WTC11 (cell line): ENCODE data around the gene TCEAL9. TPM values are rescaled to one million over a fixed set of nuclear protein-coding genes. Genes with fewer than 3 reads are reported as not detected.

ENCODE experiments used
- ATAC-seq: fragments of 200-7000 bp; cut with Tn5 transposase; 2 replicates; pipeline ENCODE4 v1.10.0; 2021; ENCODE audit warnings: mild to moderate bottlenecking, moderate library complexity
- CTCF ChIA-PET: fragments of 300-600 bp; sonication (Branson Sonifier 250); formaldehyde crosslinking; loops from one replicate; lab custom pipeline; 2021; ENCODE audit warnings: antibody characterized with exemption; lab: Charles Lee
- POLR2A ChIA-PET: fragments of 350-600 bp; sonication (Branson Sonifier 250); formaldehyde crosslinking; loops from one replicate; lab custom pipeline; 2021; ENCODE audit warnings: antibody characterized with exemption; lab: Charles Lee
- DNase-seq: peaks from one replicate; pipeline ENCODE4 v3.0.0; 2021; ENCODE audit warnings: low spot score
- H3K27ac Mint-ChIP-seq: 2 replicates; pipeline ENCODE4 v1.8.0; 2021; ENCODE audit warnings: mixed read lengths
- H3K27me3 Mint-ChIP-seq: 2 replicates; pipeline ENCODE4 v1.8.0; 2021; ENCODE audit warnings: low read depth, mild to moderate bottlenecking, moderate library complexity, mixed read lengths
- H3K36me3 Mint-ChIP-seq: 2 replicates; pipeline ENCODE4 v1.8.0; 2021; ENCODE audit warnings: mixed read lengths
- H3K4me1 Mint-ChIP-seq: 2 replicates; pipeline ENCODE4 v1.8.0; 2022; ENCODE audit warnings: mixed read lengths
- H3K4me3 Mint-ChIP-seq: 2 replicates; pipeline ENCODE4 v1.8.0; 2021; ENCODE audit warnings: mild to moderate bottlenecking, moderate library complexity, mixed read lengths
- H3K9me3 Mint-ChIP-seq: 2 replicates; pipeline ENCODE4 v1.8.0; 2021; ENCODE audit warnings: mixed read lengths
- AFF4 ChIP-seq: sonication (generic); formaldehyde crosslinking; IDR thresholded peaks from 2 replicates; pipeline ENCODE4 v1.8.1; 2023; ENCODE audit warnings: mild to moderate bottlenecking, missing genetic modification reagents, borderline replicate concordance
- ATF1 ChIP-seq: sonication (generic); formaldehyde crosslinking; IDR thresholded peaks from 2 replicates; pipeline ENCODE4 v1.8.1; 2023; ENCODE audit warnings: mild to moderate bottlenecking, moderate library complexity, missing genetic modification reagents
- ATF2 ChIP-seq: sonication (generic); formaldehyde crosslinking; IDR thresholded peaks from 2 replicates; pipeline ENCODE4 v1.8.1; 2022; ENCODE audit warnings: low read depth, missing genetic modification reagents, borderline replicate concordance
- ATF6 ChIP-seq: sonication (generic); formaldehyde crosslinking; IDR thresholded peaks from 2 replicates; pipeline ENCODE4 v1.8.1; 2023; ENCODE audit warnings: mild to moderate bottlenecking, missing genetic modification reagents
- CREB1 ChIP-seq: sonication (generic); formaldehyde crosslinking; IDR thresholded peaks from 2 replicates; pipeline ENCODE4 v1.8.0; 2023; ENCODE audit warnings: mild to moderate bottlenecking, missing genetic modification reagents
- CTCF ChIP-seq: fragments of 200-600 bp; IDR thresholded peaks from 2 replicates; pipeline ENCODE4 v1.8.0; 2022; ENCODE audit warnings: antibody characterized with exemption
- E2F1 ChIP-seq: sonication (generic); formaldehyde crosslinking; IDR thresholded peaks from 2 replicates; pipeline ENCODE4 v1.8.0; 2022; ENCODE audit warnings: mild to moderate bottlenecking, missing genetic modification reagents
- FOXP1 ChIP-seq: sonication (generic); formaldehyde crosslinking; IDR thresholded peaks from 2 replicates; pipeline ENCODE4 v1.8.0; 2022; ENCODE audit warnings: missing genetic modification reagents, mild to moderate bottlenecking, moderate library complexity, borderline replicate concordance
- GRHL2 ChIP-seq: fragments of 250-450 bp; sonication (Bioruptor Pico); IDR thresholded peaks from 2 replicates; pipeline ENCODE4 v1.8.0; 2022; ENCODE audit warnings: mild to moderate bottlenecking, moderate library complexity; ENCODE audit not compliant: insufficient replicate concordance, severe bottlenecking
- NFE2L1 ChIP-seq: sonication (generic); formaldehyde crosslinking; IDR thresholded peaks from 2 replicates; pipeline ENCODE4 v1.8.1; 2023; ENCODE audit warnings: missing genetic modification reagents
- NR2C2 ChIP-seq: sonication (generic); formaldehyde crosslinking; IDR thresholded peaks from 2 replicates; pipeline ENCODE4 v1.8.0; 2022; ENCODE audit warnings: mild to moderate bottlenecking, missing genetic modification reagents
- OVOL2 ChIP-seq: fragments of 250-450 bp; sonication (Bioruptor Pico); IDR thresholded peaks from 2 replicates; pipeline ENCODE4 v1.9.0; 2021; ENCODE audit warnings: mild to moderate bottlenecking, borderline replicate concordance
- PRDM15 ChIP-seq: sonication (generic); formaldehyde crosslinking; IDR thresholded peaks from 2 replicates; pipeline ENCODE4 v1.8.0; 2022; ENCODE audit warnings: missing genetic modification reagents
- PRRX2 ChIP-seq: fragments of 250-450 bp; sonication (Bioruptor Pico); IDR thresholded peaks from 2 replicates; pipeline ENCODE4 v1.8.0; 2021; ENCODE audit warnings: mild to moderate bottlenecking
- USF1 ChIP-seq: sonication (generic); formaldehyde crosslinking; IDR thresholded peaks from 2 replicates; pipeline ENCODE4 v1.8.0; 2022; ENCODE audit warnings: mild to moderate bottlenecking, missing genetic modification reagents
- ZBTB21 ChIP-seq: sonication (generic); formaldehyde crosslinking; IDR thresholded peaks from 2 replicates; pipeline ENCODE4 v1.8.1; 2023; ENCODE audit warnings: mild to moderate bottlenecking, missing genetic modification reagents, borderline replicate concordance
- ZNF317 ChIP-seq: sonication (generic); formaldehyde crosslinking; IDR thresholded peaks from 2 replicates; pipeline ENCODE4 v1.8.1; 2023; ENCODE audit warnings: low read depth, mild to moderate bottlenecking, moderate library complexity, missing genetic modification reagents, borderline replicate concordance
- ZNF512 ChIP-seq: sonication (generic); formaldehyde crosslinking; IDR thresholded peaks from 2 replicates; pipeline ENCODE4 v1.8.1; 2022; ENCODE audit warnings: missing genetic modification reagents, borderline replicate concordance
- total RNA-seq: library from RNA; stranded (reverse); gene quantifications from 3 replicates; pipeline ENCODE4 v1.2.3, GENCODE V29; 2021

TCEAL9 gene
- total RNA-seq, 1 experiment from 2014 or later: 30.4 TPM

GRCh38 chrX:103343105-103343504 lies 13.2 kb upstream of the TCEAL9 start:
- no peak for TF ChIP-seq ATF1 (CRISPR knock-in tag)
- no peak for TF ChIP-seq E2F1 (CRISPR knock-in tag)
- peak; percentile 28; the same call in 1 of the 2 replicates for TF ChIP-seq CTCF
- peak; percentile 47 for ATAC-seq
- H3K36me3 Mint-ChIP-seq: no peaks in the 10 kb centered on the region
- H3K27me3 Mint-ChIP-seq: peaks cover 16% of the 10 kb centered on the region
- H3K9me3 Mint-ChIP-seq: no peaks in the 10 kb centered on the region
- H3K4me3 Mint-ChIP-seq: no peak overlapping the region
- ChIA-PET CTCF (interaction anchor here (0.7 to 1.0 kb wide), 4 partner anchors 13 to 122 kb away, joined by 3 to 10 read pairs (median 4); partner anchors contain the start of gene TCEAL7), POLR2A (interaction anchor here (0.5 to 0.6 kb wide), 2 partner anchors 13 to 32 kb away, joined by 3 to 7 read pairs; partner anchors contain the start of gene TCEAL9)
- DNase-seq: peak; percentile 27
- H3K27ac Mint-ChIP-seq: no peak overlapping the region
- peaks cover 10% of the 10 kb centered on the region for H3K4me1 Mint-ChIP-seq

GRCh38 chrX:103344606-103345005 lies 11.7 kb upstream of the TCEAL9 start:
- no peaks in the 10 kb centered on the region for H3K36me3 Mint-ChIP-seq
- no peak overlapping the region for H3K27ac Mint-ChIP-seq
- peaks cover 24% of the 10 kb centered on the region for H3K27me3 Mint-ChIP-seq
- TF ChIP-seq FOXP1 (CRISPR knock-in tag): no peak
- no peak for TF ChIP-seq PRRX2 (CRISPR knock-in tag)
- no peak for TF ChIP-seq NR2C2 (CRISPR knock-in tag)
- TF ChIP-seq CREB1 (CRISPR knock-in tag): no peak
- no peak for TF ChIP-seq NFE2L1 (CRISPR knock-in tag)
- TF ChIP-seq ZNF512 (CRISPR knock-in tag): no peak
- no peak for TF ChIP-seq AFF4 (CRISPR knock-in tag)
- TF ChIP-seq ZBTB21 (CRISPR knock-in tag): no peak
- no peak for TF ChIP-seq ZNF317
- TF ChIP-seq USF1 (CRISPR knock-in tag): no peak
- TF ChIP-seq OVOL2 (CRISPR knock-in tag): no peak
- no peak for TF ChIP-seq ATF6 (CRISPR knock-in tag)
- TF ChIP-seq PRDM15 (CRISPR knock-in tag): no peak
- no peak for TF ChIP-seq ATF2
- no peak for TF ChIP-seq GRHL2 (CRISPR knock-in tag)

More at GRCh38 chrX:103344606-103345005, 11.7 kb upstream of the TCEAL9 start:
- no peak for DNase-seq
- H3K9me3 Mint-ChIP-seq: no peaks in the 10 kb centered on the region
- POLR2A ChIA-PET: no interaction called here
- CTCF ChIA-PET: no interaction called here
- H3K4me1 Mint-ChIP-seq: peaks cover 14% of the 10 kb centered on the region
- no peak for ATAC-seq
- H3K4me3 Mint-ChIP-seq: no peak overlapping the region
